DOHH2 (cell line): ENCODE data around the gene GTF3C2.

Experiments used
- CTCF ChIP-seq: fragments of 200-600 bp; sonication (generic); IDR thresholded peaks from one replicate; pipeline ENCODE4 v1.5.1; 2014; ENCODE audit warnings: antibody characterized with exemption, mild to moderate bottlenecking, low read depth, low read length; ENCODE audit not compliant: poor library complexity, severe bottlenecking
- EZH2phosphoT487 ChIP-seq: fragments of 200-600 bp; sonication (generic); IDR thresholded peaks from 2 replicates; pipeline ENCODE4 v1.6.1; 2017; ENCODE audit warnings: borderline replicate concordance, mild to moderate bottlenecking, antibody characterized with exemption, low read length, moderate library complexity, mixed read lengths

- TF ChIP-seq CTCF (no peak), EZH2phosphoT487 (no peak)
Observed at GRCh38 chr2:27281442-27281841, 75.1 kb downstream of the GTF3C2 start.
